Endothelial cell of umbilical vein (primary cell): ENCODE measurements around the gene DMAC2L. TPM values are rescaled to one million over a fixed set of nuclear protein-coding genes. Genes with fewer than 3 reads are reported as not detected.

ENCODE experiments used
- BruUV-seq: library from RNA; stranded (reverse); fragments of 400-500 nt; replicated peaks from 2 replicates; lab custom pipeline; 2021; lab: Mats Ljungman, UMichigan
- CTCF ChIA-PET: fragments of 300-600, 350-600 bp; sonication (Branson Sonifier 250); formaldehyde crosslinking; loops from one replicate; lab custom pipeline; 2021; ENCODE audit warnings: antibody characterized with exemption, inconsistent platforms; lab: Charles Lee
- POLR2A ChIA-PET: fragments of 300-600, 350-600 bp; sonication (Branson Sonifier 250); formaldehyde crosslinking; loops from one replicate; lab custom pipeline; 2021; ENCODE audit warnings: antibody characterized with exemption, inconsistent platforms; lab: Charles Lee
- DNase-seq: peaks from one replicate; pipeline ENCODE4 v3.0.0-alpha.2; 2011; ENCODE audit warnings: low read depth, low spot score
- FAIRE-seq: peaks from 2 replicates; lab custom pipeline; 2011; peaks lifted over from hg19 to GRCh38; lab: Jason Lieb, UNC
- H2AFZ ChIP-seq: 2 replicates; pipeline ENCODE4 v1.6.0; 2012; ENCODE audit warnings: low read depth, low read length, control low read depth, inconsistent platforms
- H3K27ac ChIP-seq: 2 replicates; pipeline ENCODE4 v1.5.1; 2011; ENCODE audit warnings: low read depth, mild to moderate bottlenecking, control low read depth, low read length, moderate library complexity; ENCODE audit not compliant: insufficient read depth
- H3K27me3 ChIP-seq, 2 experiments: 2 replicates each; pipeline versions ENCODE4 v1.6.0 to v1.6.1; 2011; ENCODE audit warnings: low read length in 2 of 2, mixed read lengths in 1 of 2; ENCODE audit not compliant: control insufficient read depth in 2 of 2, insufficient read depth in 2 of 2
- H3K36me3 ChIP-seq, 2 experiments: 2 replicates in 1 of 2; 3 replicates in 1 of 2; pipeline ENCODE4 v1.5.1; 2011; ENCODE audit warnings: low read length in 2 of 2, mild to moderate bottlenecking in 1 of 2, moderate library complexity in 1 of 2; ENCODE audit not compliant: control insufficient read depth in 2 of 2, insufficient read depth in 2 of 2; ENCODE audit errors: extremely low read depth in 1 of 2
- H3K4me1 ChIP-seq: 3 replicates; pipeline ENCODE4 v1.5.1; 2011; ENCODE audit warnings: mild to moderate bottlenecking, low read length; ENCODE audit not compliant: control insufficient read depth, insufficient read depth; ENCODE audit errors: extremely low read depth
- H3K4me2 ChIP-seq: 2 replicates; pipeline ENCODE4 v1.6.1; 2011; ENCODE audit warnings: low read length, control low read depth, mixed read lengths; ENCODE audit not compliant: insufficient read depth
- H3K4me3 ChIP-seq, 3 experiments: fragments of 200-600 bp in 1 of 3; sonication (generic), shearing (Covaris generic) in 1 of 3; replicated peaks in 1 of 3; 2 replicates each; pipeline ENCODE4 v1.5.1; 2011 to 2016; ENCODE audit warnings: control low read depth in 3 of 3, low read length in 3 of 3, mild to moderate bottlenecking in 2 of 3, inconsistent platforms in 1 of 3, low read depth in 1 of 3, moderate library complexity in 1 of 3; ENCODE audit not compliant: insufficient read depth in 1 of 3
- H3K79me2 ChIP-seq: 2 replicates; pipeline ENCODE4 v1.6.0; 2012; ENCODE audit warnings: low read length, inconsistent platforms; ENCODE audit not compliant: control insufficient read depth, insufficient read depth
- H3K9ac ChIP-seq: replicated peaks from 2 replicates; pipeline ENCODE3; 2011; ENCODE audit warnings: low read length, control low read depth; ENCODE audit not compliant: insufficient read depth; ENCODE audit errors: extremely low read depth
- H3K9me1 ChIP-seq: replicated peaks from 3 replicates; pipeline ENCODE4 v1.6.0; 2011; ENCODE audit warnings: mild to moderate bottlenecking, low read length; ENCODE audit not compliant: control insufficient read depth, insufficient read depth; ENCODE audit errors: extremely low read depth
- H3K9me3 ChIP-seq: replicated peaks from 2 replicates; pipeline ENCODE4 v1.5.1; 2012; ENCODE audit warnings: low read length, inconsistent platforms; ENCODE audit not compliant: control insufficient read depth, insufficient read depth
- H4K20me1 ChIP-seq: replicated peaks from 2 replicates; pipeline ENCODE3; 2011; ENCODE audit warnings: mild to moderate bottlenecking, low read length; ENCODE audit not compliant: control insufficient read depth, insufficient read depth; ENCODE audit errors: extremely low read depth
- CTCF ChIP-seq, 2 donors: IDR thresholded peaks; 1 replicate in 1 of 2; 2 replicates in 1 of 2; pipeline ENCODE4 v1.5.1; 2011; ENCODE audit warnings: low read length in 2 of 2, mild to moderate bottlenecking in 2 of 2, moderate library complexity in 2 of 2, control low read depth in 1 of 2, inconsistent platforms in 1 of 2, low read depth in 1 of 2; ENCODE audit not compliant: insufficient read depth in 1 of 2; ENCODE audit errors: extremely low read depth in 1 of 2
- EZH2 ChIP-seq: IDR thresholded peaks from 2 replicates; pipeline ENCODE4 v1.6.1; 2012; ENCODE audit warnings: borderline replicate concordance, low read depth, mild to moderate bottlenecking, moderate library complexity, low read length, inconsistent platforms; ENCODE audit not compliant: severe bottlenecking
- FOS ChIP-seq: IDR thresholded peaks from 2 replicates; pipeline ENCODE4 v1.6.1; 2011; ENCODE audit warnings: mild to moderate bottlenecking, low read length, moderate library complexity, borderline replicate concordance; ENCODE audit not compliant: insufficient read depth
- GATA2 ChIP-seq: IDR thresholded peaks from 2 replicates; pipeline ENCODE4 v1.7.0; 2011; ENCODE audit warnings: low read depth, mild to moderate bottlenecking, moderate library complexity, mixed read lengths, low read length; ENCODE audit not compliant: insufficient read length, insufficient read depth
- JUN ChIP-seq: IDR thresholded peaks from 2 replicates; pipeline ENCODE4 v1.6.1; 2011; ENCODE audit warnings: borderline replicate concordance, low read depth; ENCODE audit not compliant: insufficient read length, insufficient read depth
- MAX ChIP-seq: IDR thresholded peaks from 2 replicates; pipeline ENCODE4 v1.6.1; 2011; ENCODE audit not compliant: insufficient read depth, insufficient read length
- MYC ChIP-seq: IDR thresholded peaks from one replicate; pipeline ENCODE4 v1.6.1; 2011; ENCODE audit warnings: mild to moderate bottlenecking, low read depth, low read length
- POLR2A ChIP-seq: IDR thresholded peaks from 2 replicates; pipeline ENCODE4 v1.6.1; 2012; ENCODE audit warnings: low read depth, mild to moderate bottlenecking, control low read depth, low read length
- POLR2AphosphoS5 ChIP-seq: IDR thresholded peaks from 2 replicates; pipeline ENCODE4 v1.6.1; 2012; ENCODE audit warnings: low read depth, mild to moderate bottlenecking, control low read depth, low read length, moderate library complexity; ENCODE audit not compliant: insufficient read depth
- dilution Hi-C: fragments of 300-500 bp; cut with MboI; formaldehyde crosslinking; loops from one replicate; pipeline ENCODE4 v1.15.0; 2019; ENCODE audit warnings: low sequenced_read_pairs; ENCODE audit not compliant: extremely low pct_ligation_motif_present
- intact Hi-C: fragments of 100-400 bp; cut with micrococcal nuclease; formaldehyde crosslinking; loops from one replicate; pipeline ENCODE4 v1.10.0; 2022
- polyA plus RNA-seq, 4 experiments: library from polyadenylated mRNA; depleted of rRNA in 3 of 4; stranded (reverse) in 3 of 4; unstranded in 1 of 4; fragments of >200 nt; gene quantifications; 2 replicates each; pipeline versions ENCODE4 v1.2.1 to v1.2.3, GENCODE V29; 2011 to 2012; ENCODE audit warnings: missing spikeins in 1 of 4
- total RNA-seq: library from RNA; stranded (reverse); gene quantifications from 2 replicates; pipeline ENCODE4 v1.2.3, GENCODE V29; 2021

The DMAC2L gene
- total and polyA plus RNA-seq, 2 donors (not counting 3 experiments of a cell fraction or from before 2014, with no cell fraction given): 13.9 to 19.2 TPM

- Histone ChIP-seq H3K79me2 (peaks cover 7% of the 10 kb centered on the region), H3K4me1 (peaks cover 8% of the 10 kb centered on the region), H2AFZ (no peak overlapping the region), H4K20me1 (no peaks in the 10 kb centered on the region), H3K9me1 (no peaks in the 10 kb centered on the region), H3K36me3 (peaks cover 0 to 3% of the 10 kb centered on the region in 2 experiments), H3K9me3 (no peaks in the 10 kb centered on the region), H3K27me3 (no peaks in the 10 kb centered on the region), H3K4me3 (no peak overlapping the region), H3K4me2 (no peak overlapping the region), H3K27ac (no peak overlapping the region), H3K9ac (no peak overlapping the region)
- intact Hi-C loops (loop anchor here (2.0 to 10.0 kb wide), 3 partner anchors 17 to 515 kb away; partner anchors contain the start of gene NIN), dilution Hi-C loops (no loop called here)
- no peak for DNase-seq
- no peak for TF ChIP-seq MAX
- no peak for TF ChIP-seq MYC
- no peak for TF ChIP-seq GATA2
- no peak for TF ChIP-seq JUN
- TF ChIP-seq FOS: no peak
- no peak for TF ChIP-seq POLR2AphosphoS5
- no peak for TF ChIP-seq POLR2A
- TF ChIP-seq CTCF (IDR thresholded peaks at IDR 0.05; ENCODE audit: extremely low read depth in 1 of 2, insufficient read depth in 1 of 2, low read depth in 1 of 2, low read length in 2 of 2): no peak
- TF ChIP-seq EZH2: no peak
- CTCF ChIA-PET: interaction anchor here (0.6 to 4.1 kb wide), 11 partner anchors 8 to 213 kb away, joined by 3 to 44 read pairs (median 4); partner anchors contain the start of genes CDKL1, DMAC2L, L2HGDH and MAP4K5
- BruUV-seq: no TSS peak
- FAIRE-seq: no peak
- POLR2A ChIA-PET: no interaction called here
Measured at GRCh38 chr14:50319721-50320120, 7.6 kb downstream of the DMAC2L start.
